GM23338 (cell line): ENCODE data around the gene SPG21. TPM values are rescaled to one million over a fixed set of nuclear protein-coding genes. Genes with fewer than 3 reads are reported as not detected.

Source experiments
- ATAC-seq: fragments of 200-7000 bp; cut with Tn5 transposase; 3 replicates; pipeline ENCODE4 v1.9.1; 2020
- DNase-seq: peaks from one replicate; pipeline ENCODE4 v3.0.0-alpha.2; 2015; ENCODE audit warnings: low spot score
- H2AFZ ChIP-seq: fragments of 200-600 bp; sonication (generic); 2 replicates; pipeline ENCODE4 v1.8.0; 2016; ENCODE audit warnings: antibody characterized with exemption, mild to moderate bottlenecking, moderate library complexity
- H3F3A ChIP-seq: fragments of 200-600 bp; sonication (generic); replicated peaks from 2 replicates; pipeline ENCODE4 v1.8.0; 2017; ENCODE audit warnings: antibody characterized with exemption, mixed run types, low read depth
- H3K27ac ChIP-seq: fragments of 200-600 bp; sonication (generic); 2 replicates; pipeline ENCODE4 v1.6.1; 2016; ENCODE audit warnings: low read depth
- H3K27me3 ChIP-seq: fragments of 200-600 bp; sonication (generic); 2 replicates; pipeline ENCODE4 v1.8.0; 2016; ENCODE audit warnings: mild to moderate bottlenecking, mixed run types, moderate library complexity; ENCODE audit not compliant: insufficient read depth
- H3K36me3 ChIP-seq: fragments of 200-600 bp; sonication (generic); 2 replicates; pipeline ENCODE4 v1.8.0; 2016; ENCODE audit warnings: mild to moderate bottlenecking; ENCODE audit not compliant: insufficient read depth
- H3K4me1 ChIP-seq: fragments of 200-600 bp; sonication (generic); 2 replicates; pipeline ENCODE4 v1.8.0; 2016; ENCODE audit warnings: mild to moderate bottlenecking, moderate library complexity; ENCODE audit not compliant: insufficient read depth
- H3K4me2 ChIP-seq: fragments of 200-600 bp; sonication (generic); 2 replicates; pipeline ENCODE4 v1.7.1; 2017; ENCODE audit warnings: mixed run types
- H3K4me3 ChIP-seq: fragments of 200-600 bp; sonication (generic); 2 replicates; pipeline ENCODE4 v1.6.1; 2016; ENCODE audit warnings: mixed run types
- H3K79me2 ChIP-seq: fragments of 200-600 bp; sonication (generic); replicated peaks from 2 replicates; pipeline ENCODE4 v1.8.0; 2017; ENCODE audit warnings: mild to moderate bottlenecking; ENCODE audit not compliant: insufficient read depth
- H3K9me2 ChIP-seq: fragments of 200-600 bp; sonication (generic); 2 replicates; pipeline ENCODE4 v1.8.0; 2017; ENCODE audit not compliant: insufficient read depth
- H4K20me1 ChIP-seq: fragments of 200-600 bp; sonication (generic); replicated peaks from 2 replicates; pipeline ENCODE4 v1.8.0; 2017; ENCODE audit warnings: mild to moderate bottlenecking; ENCODE audit not compliant: insufficient read depth
- H3K27ac Mint-ChIP-seq: 2 replicates; pipeline ENCODE4 v1.8.0; 2020; ENCODE audit warnings: inconsistent platforms, mild to moderate bottlenecking, moderate library complexity, mixed read lengths
- H3K27me3 Mint-ChIP-seq: 3 replicates; pipeline ENCODE4 v1.8.0; 2022; ENCODE audit warnings: low read depth, mild to moderate bottlenecking, moderate library complexity, mixed read lengths, inconsistent platforms; ENCODE audit not compliant: insufficient read depth, poor library complexity
- H3K36me3 Mint-ChIP-seq: 3 replicates; pipeline ENCODE4 v1.8.0; 2021; ENCODE audit warnings: low read depth, mild to moderate bottlenecking, inconsistent platforms, moderate library complexity, mixed read lengths
- H3K4me1 Mint-ChIP-seq: 3 replicates; pipeline ENCODE4 v1.8.0; 2020; ENCODE audit warnings: mild to moderate bottlenecking, inconsistent platforms, mixed read lengths
- H3K4me3 Mint-ChIP-seq: 3 replicates; pipeline ENCODE4 v1.8.0; 2021; ENCODE audit warnings: moderate library complexity, mild to moderate bottlenecking, inconsistent platforms, mixed read lengths
- H3K9me3 Mint-ChIP-seq: 3 replicates; pipeline ENCODE4 v1.8.0; 2020; ENCODE audit warnings: moderate library complexity, mild to moderate bottlenecking, inconsistent platforms, mixed read lengths
- CREB1 ChIP-seq: fragments of 250-450 bp; sonication (Bioruptor Pico); IDR thresholded peaks from 2 replicates; pipeline ENCODE4 v1.5.0; 2020; ENCODE audit warnings: low read depth, mild to moderate bottlenecking, moderate library complexity
- CTCF ChIP-seq, 2 experiments: fragments of 200-600 bp in 1 of 2; sonication (generic) in 1 of 2; conservative IDR thresholded peaks; 2 replicates each; pipeline versions ENCODE4 v1.5.1 to v1.6.1; 2016 to 2017; ENCODE audit warnings: antibody characterized with exemption in 2 of 2, low read depth in 2 of 2, mild to moderate bottlenecking in 2 of 2, moderate library complexity in 1 of 2
- ETS1 ChIP-seq: IDR thresholded peaks from 2 replicates; pipeline ENCODE4 v1.6.1; 2016; ENCODE audit warnings: antibody characterized with exemption
- EZH2 ChIP-seq: fragments of 200-600 bp; sonication (generic); IDR thresholded peaks from one replicate; pipeline ENCODE4 v1.8.0; 2017; ENCODE audit warnings: antibody characterized with exemption, mild to moderate bottlenecking, low read depth; ENCODE audit not compliant: unreplicated experiment
- EZH2phosphoT487 ChIP-seq: fragments of 200-600 bp; sonication (generic); IDR thresholded peaks from one replicate; pipeline ENCODE4 v1.8.1; 2018; ENCODE audit warnings: antibody characterized with exemption; ENCODE audit not compliant: unreplicated experiment
- JUNB ChIP-seq: IDR thresholded peaks from one replicate; pipeline ENCODE4 v1.6.1; 2016; ENCODE audit warnings: antibody characterized with exemption; ENCODE audit not compliant: unreplicated experiment
- NANOG ChIP-seq: IDR thresholded peaks from 2 replicates; pipeline ENCODE4 v1.6.1; 2016; ENCODE audit warnings: antibody characterized with exemption, borderline replicate concordance
- POLR2AphosphoS5 ChIP-seq: IDR thresholded peaks from 2 replicates; pipeline ENCODE4 v1.6.1; 2016; ENCODE audit warnings: antibody characterized with exemption, low read depth
- REST ChIP-seq: IDR thresholded peaks from one replicate; pipeline ENCODE4 v1.6.1; 2018; ENCODE audit warnings: antibody characterized with exemption; ENCODE audit not compliant: unreplicated experiment
- STAT1 ChIP-seq: IDR thresholded peaks from one replicate; pipeline ENCODE4 v1.6.1; 2016; ENCODE audit warnings: antibody characterized with exemption; ENCODE audit not compliant: unreplicated experiment
- ZNF114 ChIP-seq: fragments of 250-450 bp; sonication (Bioruptor Pico); IDR thresholded peaks from 2 replicates; pipeline ENCODE4 v1.5.0; 2020; ENCODE audit warnings: mild to moderate bottlenecking, moderate library complexity
- ZNF331 ChIP-seq: fragments of 250-450 bp; sonication (Bioruptor Pico); IDR thresholded peaks from 2 replicates; pipeline ENCODE4 v1.5.0; 2020; ENCODE audit warnings: low read depth, mild to moderate bottlenecking, moderate library complexity
- ZNF462 ChIP-seq: fragments of 250-450 bp; sonication (Bioruptor Pico); IDR thresholded peaks from 2 replicates; pipeline ENCODE4 v1.5.0; 2020; ENCODE audit warnings: mild to moderate bottlenecking, moderate library complexity
- polyA plus RNA-seq: library from polyadenylated mRNA; unstranded; fragments of >200 nt; fragmentation: Nextera tagmentation; extraction: Ambion mirVana; gene quantifications from 2 replicates; pipeline ENCODE4 v1.2.1, GENCODE V29; 2016
- total RNA-seq: library from RNA; depleted of rRNA; stranded (reverse); fragments of >200 nt; shearing (Covaris generic); gene quantifications from 2 replicates; pipeline ENCODE4 v1.2.3, GENCODE V29; 2014

Gene SPG21
- total and polyA plus RNA-seq, 2 experiments from 2014 or later = 81.0 to 102 TPM

GRCh38 chr15:64931381-64931780, 58.3 kb downstream of the SPG21 start:
- Histone ChIP-seq H3K27ac (no peak overlapping the region), H3K4me1 (no peaks in the 10 kb centered on the region), H3K27me3 (no peaks in the 10 kb centered on the region), H3K36me3 (no peaks in the 10 kb centered on the region), H3K4me2 (no peak overlapping the region), H3K79me2 (no peaks in the 10 kb centered on the region), H3K4me3 (no peak overlapping the region), H4K20me1 (no peaks in the 10 kb centered on the region; the same call in 1 of the 2 replicates), H3F3A (0 out of 2 replicates have a peak, but pooled peaks cover 2% of the 10 kb centered on the region), H2AFZ (no peak overlapping the region), H3K9me2 (no peaks in the 10 kb centered on the region)
- ATAC-seq (no peak), DNase-seq (no peak)
- H3K27ac Mint-ChIP-seq = no peak overlapping the region
- TF ChIP-seq ZNF114 (CRISPR knock-in tag) = no peak
- no peak for TF ChIP-seq CTCF (conservative IDR thresholded peaks at IDR 0.05; ENCODE audit: low read depth in 2 of 2)
- TF ChIP-seq NANOG = no peak
- no peak for TF ChIP-seq ETS1
- no peak for TF ChIP-seq EZH2phosphoT487
- TF ChIP-seq ZNF462 (CRISPR knock-in tag) = no peak
- no peak for TF ChIP-seq EZH2
- no peak for TF ChIP-seq STAT1
- no peak for TF ChIP-seq REST
- TF ChIP-seq CREB1 (CRISPR knock-in tag) = no peak
- no peak for TF ChIP-seq JUNB
- no peak for TF ChIP-seq ZNF331 (CRISPR knock-in tag)
- no peak for TF ChIP-seq POLR2AphosphoS5
- no peaks in the 10 kb centered on the region; the same call in 2 of the 3 replicates for H3K4me1 Mint-ChIP-seq
- H3K36me3 Mint-ChIP-seq = peaks cover 6% of the 10 kb centered on the region; the same call in 2 of the 3 replicates
- H3K4me3 Mint-ChIP-seq = no peak overlapping the region
- peaks cover 8% of the 10 kb centered on the region for H3K27me3 Mint-ChIP-seq
- H3K9me3 Mint-ChIP-seq = no peaks in the 10 kb centered on the region
